GM11168 (cell line): ENCODE results near the gene PLXNA2.

ENCODE experiments used
- in situ Hi-C: fragments of 300-500 bp; cut with MboI; formaldehyde crosslinking; loops from one replicate; pipeline ENCODE4 v1.12.0; 2022; ENCODE audit warnings: low sequenced_read_pairs; ENCODE audit not compliant: unreplicated experiment

Gene PLXNA2

GRCh38 chr1:208012721-208013120, 231.5 kb downstream of the PLXNA2 start:
- in situ Hi-C loops: loop anchor here (25.0 kb wide), 1 partner anchor 225 kb away; the partner anchor contains the start of gene PLXNA2

DNA sequence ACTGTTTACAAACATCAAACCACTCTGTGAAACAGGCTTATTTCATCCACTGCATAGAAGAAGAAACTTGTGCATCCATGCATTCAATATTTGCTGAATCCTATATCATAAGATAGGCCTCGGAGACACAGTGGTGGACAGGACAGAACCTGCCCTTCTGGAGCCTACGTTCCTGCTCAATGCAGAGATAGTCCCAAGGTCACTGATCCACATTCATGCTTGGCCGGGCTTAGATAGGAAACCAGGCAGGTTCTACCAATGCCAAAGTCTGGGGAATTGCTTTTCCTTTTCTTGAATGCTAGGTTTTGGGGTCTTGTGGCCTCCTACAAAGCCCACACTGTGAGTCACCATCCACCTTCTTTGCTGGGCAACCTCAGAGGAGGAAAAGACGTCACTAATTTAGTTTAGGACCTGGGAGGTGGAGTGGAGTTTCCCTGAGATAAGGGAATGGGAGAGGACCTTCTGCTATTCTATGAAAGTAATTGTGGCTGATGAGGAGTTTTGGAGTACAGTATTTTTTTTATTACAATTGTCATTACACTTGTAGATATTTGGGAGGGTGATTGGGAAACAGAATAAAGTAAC, 233.6 kb downstream of the PLXNA2 start:
- in situ Hi-C loops: loop anchor here (25.0 kb wide), 1 partner anchor 227 kb away; the partner anchor contains the start of gene PLXNA2

- in situ Hi-C loops: loop anchor here (25.0 kb wide), 1 partner anchor 227 kb away; the partner anchor contains the start of gene PLXNA2
Observed at GRCh38 chr1:208009706-208010444, 234.3 kb downstream of the PLXNA2 start.

GRCh38 chr1:208009303-208009702, 234.9 kb downstream of the PLXNA2 start:
- in situ Hi-C loops: loop anchor here (25.0 kb wide), 1 partner anchor 228 kb away; the partner anchor contains the start of gene PLXNA2

- in situ Hi-C loops: loop anchor here (25.0 kb wide), 1 partner anchor 229 kb away; the partner anchor contains the start of gene PLXNA2
Observed at GRCh38 chr1:208008534-208008933, 235.7 kb downstream of the PLXNA2 start.

DNA sequence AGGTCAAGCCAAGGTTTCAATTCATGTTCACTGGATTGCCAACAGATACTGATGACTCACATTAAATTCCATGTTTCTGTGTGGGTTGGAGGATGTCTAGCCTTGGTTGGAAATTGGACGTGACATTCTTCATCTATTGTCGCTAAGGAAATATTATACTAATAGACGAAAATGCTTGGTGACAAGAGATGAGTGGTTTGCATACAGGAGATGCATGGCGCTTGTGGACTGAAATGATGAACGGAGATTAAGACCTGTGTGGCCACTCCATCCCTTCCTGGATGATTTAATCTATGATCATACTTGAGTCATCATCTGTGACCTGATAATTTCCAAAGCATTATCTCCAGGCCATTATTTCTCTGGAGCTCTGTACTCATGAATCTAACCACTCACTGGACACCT, 236.2 kb downstream of the PLXNA2 start:
- in situ Hi-C loops: loop anchor here (25.0 kb wide), 1 partner anchor 229 kb away; the partner anchor contains the start of gene PLXNA2

- in situ Hi-C loops: loop anchor here (25.0 kb wide), 1 partner anchor 230 kb away; the partner anchor contains the start of gene PLXNA2
Observed at GRCh38 chr1:208007319-208007937, 236.8 kb downstream of the PLXNA2 start.

DNA sequence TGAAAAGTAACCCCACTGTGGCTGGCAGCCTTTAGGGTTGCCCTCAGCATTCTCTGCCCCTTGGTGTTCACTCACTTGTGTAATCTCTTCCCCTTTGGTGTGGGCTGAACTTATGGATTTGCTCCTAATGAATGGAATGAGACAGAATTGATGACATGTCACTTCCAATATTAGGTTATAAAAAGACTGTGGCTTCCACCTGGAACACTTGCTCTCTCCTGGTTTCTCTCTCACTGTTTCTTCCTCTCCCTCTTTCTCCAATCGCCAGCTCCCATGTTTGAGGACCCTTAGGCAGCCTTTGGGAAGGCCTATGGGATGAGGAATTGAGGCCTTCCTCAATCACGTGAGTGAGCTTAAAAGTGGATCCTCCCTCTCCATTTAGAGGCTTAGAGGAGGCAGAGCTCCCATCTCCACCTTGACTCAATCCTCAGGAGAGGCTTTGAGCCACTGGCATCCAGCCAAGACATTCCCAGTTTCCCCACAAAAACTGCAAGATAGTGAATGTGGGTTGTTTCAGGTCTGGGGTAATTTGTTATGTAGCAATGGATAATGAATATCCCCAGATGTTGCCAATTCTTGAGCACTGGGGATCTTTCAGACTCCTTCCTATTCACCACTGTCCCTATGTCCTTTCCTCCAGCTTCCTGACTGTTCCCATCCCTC, 237.8 kb downstream of the PLXNA2 start:
- in situ Hi-C loops: loop anchor here (25.0 kb wide), 1 partner anchor 231 kb away; the partner anchor contains the start of gene PLXNA2

- in situ Hi-C loops: loop anchor here (25.0 kb wide), 1 partner anchor 232 kb away; the partner anchor contains the start of gene PLXNA2
Observed at GRCh38 chr1:208004851-208005250, 239.3 kb downstream of the PLXNA2 start.

GRCh38 chr1:208003241-208003640, 240.9 kb downstream of the PLXNA2 start:
- in situ Hi-C loops: loop anchor here (25.0 kb wide), 1 partner anchor 234 kb away; the partner anchor contains the start of gene PLXNA2

GRCh38 chr1:208002672-208003071, 241.5 kb downstream of the PLXNA2 start:
- in situ Hi-C loops: loop anchor here (25.0 kb wide), 1 partner anchor 235 kb away; the partner anchor contains the start of gene PLXNA2

DNA sequence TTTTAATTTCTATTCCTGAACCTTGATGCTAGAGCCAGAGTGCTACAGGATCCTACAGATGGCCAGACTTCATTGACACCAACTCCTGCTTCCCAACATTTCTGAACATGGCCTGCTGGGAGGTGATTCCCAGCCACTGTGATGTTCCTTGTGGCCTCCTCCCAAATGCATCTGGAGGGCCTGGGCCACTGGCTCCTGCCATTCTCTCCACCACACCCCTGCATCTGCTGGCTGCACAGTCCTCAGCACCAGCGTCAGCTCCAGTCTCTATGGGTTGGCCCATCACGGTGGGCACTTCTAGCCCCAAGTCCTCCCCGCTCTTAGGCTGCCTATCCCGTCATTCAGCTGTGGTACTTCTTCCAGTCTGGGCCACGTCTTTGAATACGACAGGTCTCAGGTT, 242.1 kb downstream of the PLXNA2 start:
- in situ Hi-C loops: loop anchor here (25.0 kb wide), 1 partner anchor 235 kb away; the partner anchor contains the start of gene PLXNA2

GRCh38 chr1:208000504-208000903, 243.7 kb downstream of the PLXNA2 start:
- in situ Hi-C loops: loop anchor here (25.0 kb wide), 1 partner anchor 237 kb away; the partner anchor contains the start of gene PLXNA2

DNA sequence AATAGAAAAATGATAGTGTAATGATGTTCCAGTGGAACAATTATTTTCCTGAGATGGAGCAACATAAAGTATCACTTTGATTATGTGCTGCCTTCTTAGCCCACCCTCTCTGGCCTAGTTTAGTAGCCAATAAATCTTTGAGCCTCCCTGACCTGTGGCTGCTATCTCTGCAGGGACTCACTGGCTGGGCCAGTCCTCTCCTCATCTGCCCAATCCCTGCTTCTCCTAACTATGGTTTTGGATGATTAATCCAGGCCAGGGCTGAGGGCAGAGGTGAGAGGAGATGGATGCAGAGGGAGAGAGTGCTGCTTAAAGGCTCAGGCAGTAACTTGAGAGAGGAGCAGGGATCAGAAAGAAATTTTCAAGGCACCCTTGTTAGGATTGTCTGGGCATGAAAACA, 244.2 kb downstream of the PLXNA2 start:
- in situ Hi-C loops: loop anchor here (25.0 kb wide), 1 partner anchor 237 kb away; the partner anchor contains the start of gene PLXNA2

GRCh38 chr1:207999274-207999915, 244.8 kb downstream of the PLXNA2 start:
- in situ Hi-C loops: no loop called here

- in situ Hi-C loops: no loop called here
Observed at GRCh38 chr1:207998691-207999090, 245.5 kb downstream of the PLXNA2 start.

DNA sequence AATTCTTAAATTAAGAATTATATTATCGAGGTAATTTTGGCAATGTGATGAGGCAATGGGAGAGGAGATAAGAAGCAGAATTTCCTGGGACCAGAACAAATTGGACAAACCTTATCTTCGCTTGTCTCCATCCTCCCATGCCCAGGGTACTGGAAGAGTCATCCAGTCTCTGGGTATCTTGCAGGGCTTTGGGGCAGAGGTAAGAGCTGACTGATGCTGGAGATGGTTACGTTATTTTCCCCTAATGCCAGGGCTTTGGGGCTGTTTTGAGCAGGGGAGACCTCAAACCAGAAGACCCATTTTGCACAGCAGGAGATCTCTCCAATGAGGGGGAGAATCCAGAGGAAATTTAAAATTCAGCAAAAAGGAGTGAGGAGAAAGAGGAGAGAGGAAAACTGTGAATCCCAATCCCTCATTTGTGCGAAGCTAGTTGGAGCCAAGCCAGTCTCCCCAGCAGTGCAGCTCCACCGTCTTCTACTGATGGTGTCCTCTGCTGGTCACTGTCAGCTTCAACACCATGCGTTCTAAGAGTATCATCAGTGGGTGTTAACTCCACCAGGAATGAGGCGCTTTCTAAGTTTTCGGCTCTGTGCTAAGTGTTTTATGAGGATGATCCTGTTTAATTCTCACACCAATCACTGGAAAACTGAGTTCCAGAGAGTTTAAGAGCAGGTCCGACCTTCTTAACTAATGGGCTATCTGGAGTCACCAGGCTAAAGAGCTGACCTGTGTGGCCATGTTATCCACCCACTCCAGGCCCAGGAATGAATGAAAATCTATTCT, 246.5 kb downstream of the PLXNA2 start:
- in situ Hi-C loops: no loop called here

GRCh38 chr1:207996636-207997035, 247.5 kb downstream of the PLXNA2 start:
- in situ Hi-C loops: no loop called here

- in situ Hi-C loops: no loop called here
Observed at GRCh38 chr1:207995576-207995975, 248.6 kb downstream of the PLXNA2 start.
